NCI-H128 (cell line): ENCODE measurements around the gene SLC8A3.
"Not testable (repeated sequence)": the region's sequence is repeated elsewhere in the genome, so short reads cannot be mapped to it uniquely, and the experiment has no call there.

Experiments used
- DNase-seq: peaks from one replicate; lab custom pipeline; 2025; ENCODE audit not compliant: unreplicated experiment; lab: John Stamatoyannopoulos, UW

Gene SLC8A3

GRCh38 chr14:70188659-70189455, at the start of gene SLC8A3:
TSS of gene SLC8A3 (minus strand) at chr14:70188951. CDS start at chr14:70168422, 20,529 bp downstream.
- peak; percentile 18 for DNase-seq

GRCh38 chr14:70237710-70238109, 49.0 kb upstream of the SLC8A3 start:
- DNase-seq: no peak

- no peak for DNase-seq
Observed at GRCh38 chr14:70234066-70234950, 45.6 kb upstream of the SLC8A3 start.

- not testable (repeated sequence) for DNase-seq
Observed at GRCh38 chr14:70231756-70232544, 43.2 kb upstream of the SLC8A3 start.

- not testable (repeated sequence) for DNase-seq
Observed at GRCh38 chr14:70229877-70230640, 41.3 kb upstream of the SLC8A3 start.

GRCh38 chr14:70213721-70214282, 25.1 kb upstream of the SLC8A3 start:
- no peak for DNase-seq

GRCh38 chr14:70212752-70213151, 24.0 kb upstream of the SLC8A3 start:
- DNase-seq: no peak

GRCh38 chr14:70208380-70208779, 19.6 kb upstream of the SLC8A3 start:
- no peak for DNase-seq

GRCh38 chr14:70203686-70204085, 14.9 kb upstream of the SLC8A3 start:
- no peak for DNase-seq

GRCh38 chr14:70201994-70202393, 13.2 kb upstream of the SLC8A3 start:
- no peak for DNase-seq

GRCh38 chr14:70193396-70193795, 4.6 kb upstream of the SLC8A3 start:
- no peak for DNase-seq

- no peak for DNase-seq
Observed at GRCh38 chr14:70192915-70193314, 4.2 kb upstream of the SLC8A3 start.

GRCh38 chr14:70190156-70190555, 1.4 kb upstream of the SLC8A3 start:
- no peak for DNase-seq

GRCh38 chr14:70189456-70190077, 816 bp upstream of the SLC8A3 start:
- DNase-seq: no peak

GRCh38 chr14:70188322-70188658, 461 bp downstream of the SLC8A3 start:
- no peak for DNase-seq

- no peak for DNase-seq
Observed at GRCh38 chr14:70186900-70187451, 1.8 kb downstream of the SLC8A3 start.

- no peak for DNase-seq
Observed at GRCh38 chr14:70183991-70184390, 4.8 kb downstream of the SLC8A3 start.

GRCh38 chr14:70181276-70181675, 7.5 kb downstream of the SLC8A3 start:
- DNase-seq: no peak

- no peak for DNase-seq
Observed at GRCh38 chr14:70180718-70181117, 8.0 kb downstream of the SLC8A3 start.
